H1 (cell line): ENCODE measurements around the gene STX2. TPM values are rescaled to one million over a fixed set of nuclear protein-coding genes. Genes with fewer than 3 reads are reported as not detected.

Source experiments
- ASH2L ChIP-seq: fragments of 200-600, 300-600 bp; sonication (generic); IDR thresholded peaks from one replicate; pipeline ENCODE4 v1.7.1; 2017; ENCODE audit warnings: low read length
- SP2 ChIP-seq: IDR thresholded peaks from 2 replicates; pipeline ENCODE4 v1.6.1; 2012; ENCODE audit warnings: mild to moderate bottlenecking, low read length, inconsistent platforms
- polyA plus RNA-seq, 7 experiments: library from polyadenylated mRNA; depleted of rRNA in 3 of 7; stranded (reverse) in 5 of 7; unstranded in 2 of 7; fragments of >200 nt in 5 of 7; fragments of 200-250 nt in 2 of 7; gene quantifications; 1 replicate in 5 of 7; 2 replicates in 1 of 7; 4 replicates in 1 of 7; pipeline versions ENCODE4 v1.2.1 to v1.2.3, GENCODE V29; 2011 to 2013; ENCODE audit warnings: missing spikeins in 2 of 7, mixed read lengths in 2 of 7
- total RNA-seq: library from RNA; stranded (reverse); fragmentation: NEBNext Ultra II Directional; extraction: Animal tissue kit (Norgen Biotek cat#: 25700); gene quantifications from 2 replicates; pipeline ENCODE4 v1.2.1, GENCODE V29; 2021

Gene STX2
- total and polyA plus RNA-seq, 2 of the 8 experiments (the other 6 are each of a cell fraction or from before 2014, with no cell fraction given) = 20.0 to 26.3 TPM

- no peak for TF ChIP-seq ASH2L
- TF ChIP-seq SP2 = no peak
Measured at GRCh38 chr12:130817804-130818203, 21.2 kb downstream of the STX2 start (continued).
